DND-41 (cell line): ENCODE results near the gene TMEM33.
A peak's percentile ranks its signal among the peaks of the same experiment; 100 is the strongest.

Experiments
- ATAC-seq: fragments of 200-7000 bp; cut with Tn5 transposase; 3 replicates; pipeline ENCODE4 v1.9.1; 2021; ENCODE audit warnings: low read depth; ENCODE audit not compliant: insufficient read depth
- DNase-seq: peaks from one replicate; pipeline ENCODE4 v3.0.0-alpha.2; 2020
- H2AFZ ChIP-seq: 2 replicates; pipeline ENCODE4 v1.6.0; 2012; ENCODE audit warnings: low read depth, low read length
- H3K27ac ChIP-seq: 2 replicates; pipeline ENCODE4 v1.5.1; 2012; ENCODE audit warnings: low read length, inconsistent platforms
- H3K27me3 ChIP-seq: fragments of 200-600 bp; sonication (generic); 2 replicates; pipeline ENCODE4 v1.6.0; 2012; ENCODE audit warnings: low read length, mild to moderate bottlenecking, inconsistent platforms; ENCODE audit not compliant: insufficient read depth, poor library complexity
- H3K36me3 ChIP-seq: 2 replicates; pipeline ENCODE4 v1.5.1; 2012; ENCODE audit warnings: low read length, inconsistent platforms; ENCODE audit not compliant: insufficient read depth
- H3K4me1 ChIP-seq: 2 replicates; pipeline ENCODE4 v1.5.1; 2012; ENCODE audit warnings: mild to moderate bottlenecking, low read length; ENCODE audit not compliant: insufficient read depth
- H3K4me2 ChIP-seq: 2 replicates; pipeline ENCODE4 v1.6.0; 2012; ENCODE audit warnings: mild to moderate bottlenecking, moderate library complexity, low read length, inconsistent platforms; ENCODE audit not compliant: insufficient read depth
- H3K4me3 ChIP-seq, 2 experiments: fragments of 200-600 bp in 1 of 2; shearing (Covaris generic) in 1 of 2; 2 replicates each; pipeline ENCODE4 v1.5.1; 2012 to 2016; ENCODE audit warnings: inconsistent platforms in 2 of 2, low read length in 2 of 2, mild to moderate bottlenecking in 2 of 2, low read depth in 1 of 2, moderate library complexity in 1 of 2
- H3K79me2 ChIP-seq: 2 replicates; pipeline ENCODE4 v1.6.0; 2012; ENCODE audit warnings: low read length, inconsistent platforms; ENCODE audit not compliant: insufficient read depth
- H3K9ac ChIP-seq: 2 replicates; pipeline ENCODE4 v1.6.0; 2012; ENCODE audit warnings: low read depth, mild to moderate bottlenecking, inconsistent platforms, low read length, moderate library complexity
- H3K9me3 ChIP-seq: 2 replicates; pipeline ENCODE4 v1.5.1; 2012; ENCODE audit warnings: low read length, moderate library complexity, mild to moderate bottlenecking, inconsistent platforms; ENCODE audit not compliant: insufficient read depth, severe bottlenecking
- H4K20me1 ChIP-seq: 2 replicates; pipeline ENCODE4 v1.6.0; 2012; ENCODE audit warnings: low read length; ENCODE audit not compliant: insufficient read depth
- EZH2 ChIP-seq: IDR thresholded peaks from 3 replicates; pipeline ENCODE4 v1.6.1; 2012; ENCODE audit warnings: borderline replicate concordance, low read depth, mild to moderate bottlenecking, moderate library complexity, low read length, inconsistent platforms; ENCODE audit not compliant: severe bottlenecking
- TF ChIP-seq, protein P1 (sequence below): IDR thresholded peaks from 2 replicates; pipeline ENCODE4 v1.5.1; 2012; ENCODE audit warnings: borderline replicate concordance, low read length, moderate library complexity, mild to moderate bottlenecking; ENCODE audit not compliant: poor library complexity, severe bottlenecking; ENCODE audit errors: extremely low read depth

Gene TMEM33

GRCh38 chr4:41992967-41993857 lies 58.0 kb downstream of the TMEM33 start:
- H3K9ac ChIP-seq = no peak overlapping the region
- DNase-seq (no peak), ATAC-seq (no peak)
- peak overlapping the region; percentile 33; the same call in 1 of the 2 replicates for H3K4me2 ChIP-seq
- peaks cover 5% of the 10 kb centered on the region for H4K20me1 ChIP-seq
- peaks cover 62% of the 10 kb centered on the region for H3K79me2 ChIP-seq
- TF ChIP-seq, protein P1, sequence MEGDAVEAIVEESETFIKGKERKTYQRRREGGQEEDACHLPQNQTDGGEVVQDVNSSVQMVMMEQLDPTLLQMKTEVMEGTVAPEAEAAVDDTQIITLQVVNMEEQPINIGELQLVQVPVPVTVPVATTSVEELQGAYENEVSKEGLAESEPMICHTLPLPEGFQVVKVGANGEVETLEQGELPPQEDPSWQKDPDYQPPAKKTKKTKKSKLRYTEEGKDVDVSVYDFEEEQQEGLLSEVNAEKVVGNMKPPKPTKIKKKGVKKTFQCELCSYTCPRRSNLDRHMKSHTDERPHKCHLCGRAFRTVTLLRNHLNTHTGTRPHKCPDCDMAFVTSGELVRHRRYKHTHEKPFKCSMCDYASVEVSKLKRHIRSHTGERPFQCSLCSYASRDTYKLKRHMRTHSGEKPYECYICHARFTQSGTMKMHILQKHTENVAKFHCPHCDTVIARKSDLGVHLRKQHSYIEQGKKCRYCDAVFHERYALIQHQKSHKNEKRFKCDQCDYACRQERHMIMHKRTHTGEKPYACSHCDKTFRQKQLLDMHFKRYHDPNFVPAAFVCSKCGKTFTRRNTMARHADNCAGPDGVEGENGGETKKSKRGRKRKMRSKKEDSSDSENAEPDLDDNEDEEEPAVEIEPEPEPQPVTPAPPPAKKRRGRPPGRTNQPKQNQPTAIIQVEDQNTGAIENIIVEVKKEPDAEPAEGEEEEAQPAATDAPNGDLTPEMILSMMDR = no peak
- TF ChIP-seq EZH2 = no peak
- H3K36me3 ChIP-seq = peaks cover 5% of the 10 kb centered on the region; the same call in 1 of the 2 replicates
- no peaks in the 10 kb centered on the region for H3K9me3 ChIP-seq
- H3K4me3 ChIP-seq = no peak overlapping the region
- H2AFZ ChIP-seq = no peak overlapping the region
- no peaks in the 10 kb centered on the region for H3K27me3 ChIP-seq
- H3K4me1 ChIP-seq = peaks cover 39% of the 10 kb centered on the region
- H3K27ac ChIP-seq = no peak overlapping the region

DNA sequence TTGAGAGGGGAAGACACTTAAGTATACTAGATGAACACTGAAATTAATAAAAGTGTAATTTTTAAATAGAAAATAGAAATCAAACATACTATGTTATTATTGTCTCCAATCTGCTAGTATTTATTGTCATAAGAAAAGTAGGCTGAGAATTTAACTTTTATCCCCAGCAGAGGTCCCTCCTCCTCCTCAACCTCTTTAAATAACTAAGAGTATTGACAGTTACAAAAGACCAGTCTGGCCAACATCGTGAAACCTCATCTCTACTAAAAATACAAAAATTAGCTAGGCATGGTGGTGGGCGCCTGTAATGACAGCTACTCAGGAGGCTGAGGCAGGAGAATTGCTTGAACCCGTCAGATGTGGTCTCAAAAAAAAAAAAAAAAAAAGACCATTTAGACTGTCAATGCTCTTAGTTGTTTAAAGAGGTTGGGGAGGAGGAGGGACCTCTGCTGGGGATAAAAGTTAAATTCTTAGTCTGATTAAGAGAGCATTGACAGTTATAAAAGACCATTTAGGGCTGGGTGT lies 59.3 kb downstream of the TMEM33 start:
- H3K79me2 ChIP-seq = peaks cover 63% of the 10 kb centered on the region
- TF ChIP-seq, protein P1 = no peak
- TF ChIP-seq EZH2 = no peak
- no peak overlapping the region for H3K4me2 ChIP-seq

GRCh38 chr4:41998019-41998418 lies 62.8 kb downstream of the TMEM33 start:
- Histone ChIP-seq H2AFZ (no peak overlapping the region), H3K9ac (no peak overlapping the region), H3K4me1 (no peaks in the 10 kb centered on the region), H3K4me2 (no peak overlapping the region), H4K20me1 (peaks cover 4% of the 10 kb centered on the region; the same call in 1 of the 2 replicates), H3K9me3 (no peaks in the 10 kb centered on the region), H3K27me3 (no peaks in the 10 kb centered on the region), H3K79me2 (peaks cover 48% of the 10 kb centered on the region), H3K27ac (no peak overlapping the region), H3K4me3 (no peak overlapping the region), H3K36me3 (peaks cover 6% of the 10 kb centered on the region; the same call in 1 of the 2 replicates)
- TF ChIP-seq, protein P1 = no peak
- TF ChIP-seq EZH2 = no peak
- ATAC-seq (no peak), DNase-seq (no peak)

More for the DNA sequence above, 59.3 kb downstream of the TMEM33 start:
- no peak for ATAC-seq
- no peaks in the 10 kb centered on the region for H3K9me3 ChIP-seq
- DNase-seq = no peak
- peaks cover 5% of the 10 kb centered on the region for H4K20me1 ChIP-seq
- H3K36me3 ChIP-seq = peaks cover 5% of the 10 kb centered on the region; the same call in 1 of the 2 replicates
- H3K4me3 ChIP-seq = no peak overlapping the region
- no peak overlapping the region for H3K9ac ChIP-seq
- no peak overlapping the region for H3K27ac ChIP-seq
- H3K4me1 ChIP-seq = peaks cover 26% of the 10 kb centered on the region
- H3K27me3 ChIP-seq = no peaks in the 10 kb centered on the region
- no peak overlapping the region for H2AFZ ChIP-seq
